Vagina (tissue), 2 donors: ENCODE data around the gene SPTBN1.

Source experiments
- CTCF ChIP-seq, 3 experiments: fragments of 450-650 bp in 2 of 3; fragments of 200-600 bp in 1 of 3; sonication (generic) in 1 of 3; IDR thresholded peaks; one replicate each; pipeline ENCODE4 v1.5.1; 2017 to 2019; ENCODE audit warnings: antibody characterized with exemption in 3 of 3, mild to moderate bottlenecking in 2 of 3, moderate library complexity in 2 of 3
- POLR2A ChIP-seq, 2 donors: fragments of 450-650 bp; IDR thresholded peaks; one replicate each; pipeline ENCODE4 v1.6.1; 2017; ENCODE audit warnings: antibody characterized with exemption in 2 of 2, mild to moderate bottlenecking in 2 of 2, moderate library complexity in 2 of 2
- POLR2AphosphoS5 ChIP-seq, 2 donors: sonication (generic); formaldehyde crosslinking; IDR thresholded peaks; one replicate each; pipeline ENCODE4 v1.9.0; 2017; ENCODE audit warnings: antibody characterized with exemption in 2 of 2, mild to moderate bottlenecking in 2 of 2, low read depth in 1 of 2; ENCODE audit not compliant: insufficient read depth in 1 of 2

- TF ChIP-seq CTCF (IDR thresholded peaks at IDR 0.05): no peak
- TF ChIP-seq POLR2AphosphoS5 (IDR thresholded peaks at IDR 0.05; ENCODE audit: insufficient read depth in 1 of 2, low read depth in 1 of 2): no peak
- TF ChIP-seq POLR2A (IDR thresholded peaks at IDR 0.05): no peak
Observed at GRCh38 chr2:54706622-54707021, 250.5 kb downstream of the SPTBN1 start.
